Loucy (cell line): ENCODE results near the gene ATP5MG.
A peak's percentile ranks its signal among the peaks of the same experiment; 100 is the strongest.

Source experiments
- CTCF ChIP-seq: fragments of 200-600 bp; sonication (generic); conservative IDR thresholded peaks from 2 replicates; pipeline ENCODE4 v1.5.1; 2014; ENCODE audit warnings: mild to moderate bottlenecking, antibody characterized with exemption, low read length
- EZH2phosphoT487 ChIP-seq: fragments of 200-600 bp; IDR thresholded peaks from 2 replicates; pipeline ENCODE4 v1.6.1; 2018; ENCODE audit warnings: antibody characterized with exemption, mild to moderate bottlenecking, moderate library complexity, borderline replicate concordance

DNA sequence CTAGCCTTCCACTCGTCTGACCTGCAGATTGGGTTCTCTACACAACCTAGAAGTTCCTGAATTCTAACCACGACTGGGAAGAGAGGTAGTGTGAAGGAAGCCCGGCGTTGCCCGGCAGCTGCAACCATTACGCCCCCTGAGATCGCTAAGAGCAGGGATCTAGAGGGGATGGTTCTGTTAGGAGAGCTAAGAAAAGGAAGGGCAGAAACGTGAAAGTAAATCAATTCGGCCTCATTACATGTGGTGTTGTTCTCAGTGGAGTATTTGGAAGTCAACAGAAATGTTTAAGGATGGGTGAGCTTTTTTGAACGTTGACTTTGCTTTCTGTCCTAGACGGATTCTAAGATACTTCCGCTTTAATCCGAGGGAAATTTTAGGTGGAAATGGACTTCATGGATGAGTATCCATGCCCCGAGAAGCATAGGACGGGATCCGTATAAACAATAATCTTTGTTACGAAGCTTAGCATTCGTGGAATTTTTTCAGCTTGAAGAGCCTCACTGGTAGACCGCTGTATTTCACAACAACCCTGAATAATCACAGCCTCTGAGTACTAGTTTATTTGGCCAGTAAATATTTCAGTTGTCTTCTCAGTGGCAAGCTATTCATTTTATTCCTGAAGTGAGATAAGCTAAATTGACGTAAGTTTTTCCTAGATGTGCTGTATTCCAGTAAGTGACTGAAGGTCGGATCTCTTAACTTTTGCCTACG is 629 bp downstream of the ATP5MG start:
- TF ChIP-seq CTCF: 0 out of 2 replicates have a peak, but pooled peaks have one; percentile 1
- TF ChIP-seq EZH2phosphoT487: no peak
